GM11168 (cell line): Measurements from ENCODE around the gene ALX4.

Experiments
- in situ Hi-C: fragments of 300-500 bp; cut with MboI; formaldehyde crosslinking; loops from one replicate; pipeline ENCODE4 v1.12.0; 2022; ENCODE audit warnings: low sequenced_read_pairs; ENCODE audit not compliant: unreplicated experiment

The ALX4 gene

DNA sequence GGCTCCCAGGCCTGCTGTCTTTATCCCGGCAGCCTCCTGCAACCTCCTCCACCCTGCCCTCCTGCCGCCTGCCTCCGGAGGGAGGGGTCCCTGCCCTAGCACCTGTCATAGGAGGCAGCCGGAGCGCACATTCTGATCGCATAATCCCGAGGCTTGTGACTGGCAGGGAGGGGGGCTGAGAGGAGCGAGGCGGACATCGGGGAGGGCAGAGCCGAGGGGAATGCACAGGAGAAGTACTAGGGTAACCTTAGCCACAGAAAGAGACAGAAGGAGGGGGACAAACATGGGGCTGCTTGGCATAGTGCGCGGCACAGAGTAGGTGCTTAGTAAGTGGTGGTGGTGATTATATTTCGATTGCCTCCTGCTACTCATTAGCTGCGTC, 9.2 kb upstream of the ALX4 start:
- in situ Hi-C loops, result no loop called here

DNA sequence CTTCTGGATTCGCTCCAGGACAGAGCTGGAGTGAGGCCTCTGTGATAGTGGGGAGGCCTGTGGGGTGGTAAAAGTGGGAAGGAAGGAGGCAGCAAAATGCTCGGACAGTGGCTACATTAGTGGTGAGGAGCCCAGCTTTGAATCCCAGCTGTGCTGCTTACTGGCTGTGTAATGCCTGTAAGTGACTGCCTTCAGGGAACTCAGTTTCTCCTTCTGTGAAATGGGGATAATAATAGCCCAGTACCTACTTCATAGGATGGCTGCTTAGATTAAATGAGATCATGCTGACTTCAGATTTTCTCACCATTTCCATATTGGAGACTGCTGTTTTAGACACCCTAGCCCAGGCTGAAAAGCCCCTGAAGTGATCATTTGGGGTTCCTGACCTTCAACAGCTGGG, 8.4 kb upstream of the ALX4 start:
- in situ Hi-C loops, result no loop called here

- in situ Hi-C loops, result no loop called here
Observed at GRCh38 chr11:44316659-44317240, 6.8 kb upstream of the ALX4 start.

- in situ Hi-C loops, result no loop called here
Observed at GRCh38 chr11:44315947-44316658, 6.2 kb upstream of the ALX4 start.

- in situ Hi-C loops, result no loop called here
Observed at GRCh38 chr11:44314733-44315132, 4.8 kb upstream of the ALX4 start.

GRCh38 chr11:44313761-44314489, 4.0 kb upstream of the ALX4 start:
- in situ Hi-C loops, result no loop called here

DNA sequence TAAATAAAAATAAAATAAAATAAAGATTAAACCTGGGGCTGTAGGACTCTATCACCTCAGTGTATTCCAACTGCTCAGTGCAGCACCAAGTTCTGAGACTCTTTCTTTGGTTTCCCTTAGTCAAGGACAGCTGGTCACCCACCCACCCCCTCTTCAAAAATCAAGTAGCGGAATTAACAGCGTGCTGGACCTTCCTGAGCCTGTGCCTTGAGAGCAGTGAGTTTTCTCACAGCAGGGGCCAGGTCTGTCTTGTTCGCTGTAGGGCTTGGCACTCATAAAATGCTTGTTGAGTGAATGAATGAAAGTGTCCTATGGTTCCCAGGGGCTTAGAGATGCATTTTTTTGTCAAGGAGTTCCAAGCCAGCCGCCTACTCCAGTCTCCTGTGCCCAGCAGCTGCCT, 2.9 kb upstream of the ALX4 start:
- in situ Hi-C loops, result no loop called here

DNA sequence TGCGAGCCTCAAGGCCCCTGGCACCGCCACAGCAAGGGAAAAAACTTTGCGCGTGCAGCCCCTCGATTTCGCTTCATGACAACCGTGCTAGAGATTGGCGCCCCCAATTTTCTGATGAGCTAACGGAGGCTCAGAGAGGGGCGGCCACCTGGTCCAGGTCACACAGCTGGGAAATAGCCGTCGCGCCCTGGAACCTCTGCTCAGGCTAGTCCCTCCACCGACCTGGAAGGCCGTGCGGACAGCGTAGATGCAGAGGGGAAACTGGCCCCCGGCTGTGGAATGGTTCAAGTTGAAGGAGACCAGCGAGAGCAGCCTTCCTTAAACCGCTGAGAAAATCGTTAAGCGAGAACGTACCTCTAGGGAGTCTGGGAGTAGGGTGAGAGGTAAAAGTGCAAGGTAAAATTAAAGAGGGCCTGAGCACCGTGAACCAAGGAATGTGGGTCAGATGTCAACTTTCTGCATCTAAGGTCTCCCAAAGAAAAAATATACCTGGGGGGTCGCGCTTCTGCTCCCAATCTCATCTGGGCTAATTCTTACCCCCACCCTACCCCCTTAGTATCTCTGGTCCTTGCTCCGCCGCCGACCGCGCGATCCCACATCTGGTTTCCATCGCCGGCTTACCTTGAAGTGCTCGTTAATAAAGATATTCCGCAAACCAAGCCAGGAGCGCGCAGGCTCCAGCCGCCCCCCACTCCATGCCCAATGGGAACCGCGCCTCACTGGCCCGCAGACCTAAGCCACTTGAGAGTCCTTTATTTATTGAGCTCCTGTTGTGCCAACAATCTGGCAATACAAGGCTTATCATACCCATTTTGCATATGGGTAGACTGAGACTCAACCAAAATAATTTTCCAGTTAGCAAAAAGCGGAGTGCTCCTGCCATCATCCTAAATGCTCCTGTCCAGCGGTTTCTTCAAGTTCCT, 1.7 kb upstream of the ALX4 start:
- in situ Hi-C loops, result no loop called here

DNA sequence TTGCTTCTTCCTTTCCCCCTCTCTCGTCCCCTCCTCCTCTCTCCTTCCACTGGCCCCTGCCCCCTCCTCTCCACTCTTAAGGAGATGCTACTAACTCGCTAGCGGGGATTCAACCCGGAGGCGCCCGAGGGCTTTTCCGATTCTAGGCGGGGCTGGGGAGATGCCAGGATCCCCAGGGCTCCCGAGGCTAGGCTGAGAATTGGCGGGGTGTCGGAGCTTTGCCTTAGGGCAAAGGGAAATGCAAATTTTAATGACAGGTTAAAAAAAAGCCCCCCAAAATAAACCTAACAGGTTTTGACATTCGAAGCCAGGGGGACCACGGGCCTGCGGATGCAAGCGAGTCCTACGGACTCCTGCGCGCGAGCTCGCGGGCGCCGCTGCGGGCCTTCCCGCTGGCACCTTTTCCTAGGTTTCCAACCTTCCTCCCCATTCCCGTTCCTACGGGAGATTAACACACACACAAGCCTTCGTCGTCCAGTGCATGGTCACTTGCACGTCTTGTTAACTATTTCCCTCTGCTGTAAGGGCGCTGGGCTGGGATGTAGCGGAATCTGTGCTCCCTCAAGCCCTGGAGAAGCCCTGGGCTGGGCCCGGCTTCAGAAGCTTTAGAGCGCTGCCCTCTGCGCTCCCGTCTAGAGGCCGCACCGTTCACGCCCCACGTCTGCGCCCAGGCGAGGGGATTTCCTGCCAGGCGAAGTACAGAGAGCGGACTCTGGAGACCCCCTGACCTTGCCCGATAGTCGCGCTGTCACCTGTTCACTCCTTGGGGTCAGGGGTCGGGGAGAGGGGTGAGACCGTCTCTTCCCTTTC, 729 bp upstream of the ALX4 start:
- in situ Hi-C loops, result no loop called here

DNA sequence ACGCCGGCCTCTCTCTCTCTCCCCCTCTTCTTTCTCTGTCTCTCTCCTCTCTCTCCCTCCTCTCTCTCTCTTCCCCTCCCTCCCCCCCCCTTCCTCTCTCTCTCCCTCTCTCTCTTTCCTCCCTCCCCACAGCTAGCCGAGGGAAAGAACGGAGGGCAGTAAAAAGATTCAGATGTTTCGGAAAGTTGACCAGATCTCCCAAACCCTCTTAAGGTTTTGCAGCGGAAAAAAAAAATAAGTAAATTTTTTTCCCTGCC, 195 bp upstream of the ALX4 start:
- in situ Hi-C loops, result no loop called here

DNA sequence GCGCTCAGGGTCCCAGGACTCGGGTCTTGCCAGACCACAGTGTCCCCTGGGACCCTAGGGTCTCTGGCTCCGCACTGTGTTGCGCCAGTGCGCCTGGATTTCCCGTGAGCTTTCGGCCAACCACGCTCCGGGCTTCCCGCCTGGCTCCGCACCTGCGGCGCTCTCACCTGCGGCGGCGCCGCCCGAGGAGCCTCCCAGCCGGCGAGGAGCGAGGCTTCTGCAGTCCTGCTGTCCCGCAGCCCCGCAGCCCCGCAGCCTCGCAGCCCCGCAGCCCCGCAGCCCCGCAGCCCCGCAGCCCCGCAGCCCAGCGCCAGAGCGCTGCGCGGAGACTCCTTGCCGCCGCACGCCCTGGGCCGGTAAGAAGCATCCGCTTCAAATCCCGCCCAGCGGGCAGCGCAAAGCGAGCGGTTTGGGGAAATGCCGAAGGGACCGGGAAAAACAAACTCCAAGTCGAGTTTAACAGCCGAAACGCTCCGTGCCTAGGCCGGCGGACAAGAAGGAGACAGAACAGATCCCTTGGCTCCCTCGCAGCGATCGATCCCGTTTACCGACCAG, 939 bp downstream of the ALX4 start:
- in situ Hi-C loops, result no loop called here

DNA sequence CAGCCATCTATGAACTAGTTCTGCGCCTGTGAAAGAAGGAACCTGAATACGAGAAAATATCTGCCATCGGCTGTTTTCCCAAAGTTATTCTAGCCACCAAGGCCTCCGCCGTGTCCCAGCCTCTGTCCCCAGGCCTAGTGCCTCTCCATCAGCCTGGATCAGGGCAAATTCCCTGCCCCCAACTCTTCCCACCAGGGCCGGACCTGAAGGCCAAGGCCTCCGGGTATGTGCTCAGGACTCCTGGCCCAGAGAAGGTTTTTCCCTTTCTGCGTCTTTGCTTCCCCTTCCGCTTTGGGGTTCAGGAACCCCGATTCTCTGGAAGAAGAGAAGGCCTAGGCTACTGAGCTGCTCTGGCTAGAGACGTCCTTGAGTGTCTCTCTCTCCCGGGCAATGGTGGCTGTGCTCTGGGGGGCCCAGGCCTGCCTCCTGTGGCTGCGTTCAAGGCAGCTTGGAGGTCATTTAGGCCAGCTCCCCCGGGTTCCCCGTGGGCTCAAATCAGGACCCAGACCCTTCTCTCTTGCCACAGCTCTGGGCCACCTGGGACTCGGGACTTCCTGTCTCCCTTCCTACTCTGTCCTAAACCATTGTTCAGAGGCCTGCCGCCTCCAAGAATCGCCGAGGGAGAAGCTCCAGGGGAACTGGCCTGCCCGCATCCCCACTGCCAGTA, 1.6 kb downstream of the ALX4 start:
- in situ Hi-C loops, result no loop called here

GRCh38 chr11:44307340-44308099, 2.4 kb downstream of the ALX4 start:
- in situ Hi-C loops, result no loop called here

- in situ Hi-C loops, result no loop called here
Observed at GRCh38 chr11:44306918-44307244, 3.1 kb downstream of the ALX4 start.

DNA sequence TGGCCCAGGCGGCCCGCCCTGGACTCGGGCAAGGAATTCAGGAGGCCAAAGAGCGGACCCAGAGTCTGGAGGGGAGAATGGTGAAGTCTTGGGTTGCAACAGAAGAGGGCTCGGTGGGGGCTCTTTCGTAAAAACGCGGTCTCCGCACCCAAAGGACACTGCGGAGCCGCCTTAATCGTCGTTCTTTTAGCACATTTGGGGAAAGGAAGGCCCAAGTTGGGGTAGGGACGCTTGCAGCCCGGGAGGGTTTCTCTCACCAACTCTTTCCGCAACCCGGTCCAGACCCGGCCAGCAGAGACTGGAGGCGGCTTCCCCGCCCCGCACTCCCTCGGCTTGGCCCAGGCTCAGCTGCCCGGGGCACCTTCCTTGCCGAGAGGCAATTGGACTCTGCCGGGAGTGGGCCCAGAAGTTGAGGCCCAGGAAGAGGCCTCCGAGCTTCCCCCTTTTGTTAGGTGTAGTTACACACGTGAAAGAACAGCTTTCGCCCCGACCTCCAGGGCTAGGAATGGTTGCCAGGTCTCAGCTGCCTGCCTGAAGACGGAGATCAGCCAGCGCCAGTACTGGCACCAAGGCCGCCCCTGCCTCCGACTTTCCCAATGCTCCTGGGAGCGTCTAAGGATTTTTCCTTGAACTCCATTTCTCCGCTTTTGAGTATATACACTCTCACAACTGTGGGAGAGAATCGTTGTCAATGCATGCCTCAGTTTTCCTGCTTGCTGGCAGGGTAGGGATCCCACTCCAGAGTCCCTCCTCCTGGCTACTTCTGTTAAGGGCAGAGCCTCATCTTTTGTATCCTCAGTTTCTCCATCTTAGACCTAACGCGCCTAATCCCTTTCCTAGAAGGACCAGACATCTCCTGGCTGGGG, 3.7 kb downstream of the ALX4 start:
- in situ Hi-C loops, result no loop called here

- in situ Hi-C loops, result no loop called here
Observed at GRCh38 chr11:44305470-44306051, 4.4 kb downstream of the ALX4 start.

- in situ Hi-C loops, result no loop called here
Observed at GRCh38 chr11:44305026-44305469, 4.9 kb downstream of the ALX4 start.
